ENCODE results near the gene FTO.
"Not testable (repeated sequence)": the region's sequence is repeated elsewhere in the genome, so short reads cannot be mapped to it uniquely, and the experiment has no call there.

Gene FTO

GRCh38 chr16:53832896-53833544 is 129.1 kb downstream of the FTO start:
- no peak for DNase-seq

GRCh38 chr16:53836142-53836541 is 132.2 kb downstream of the FTO start:
- no peak for DNase-seq

GRCh38 chr16:53836680-53837079 is 132.7 kb downstream of the FTO start:
- DNase-seq = no peak

GRCh38 chr16:53837426-53837825 is 133.5 kb downstream of the FTO start:
- DNase-seq = no peak

GRCh38 chr16:53839150-53839549 is 135.2 kb downstream of the FTO start:
- DNase-seq = no peak

- DNase-seq = no peak
Measured at GRCh38 chr16:53840456-53840855, 136.5 kb downstream of the FTO start.

- DNase-seq = no peak
Measured at GRCh38 chr16:53841884-53842283, 137.9 kb downstream of the FTO start.

GRCh38 chr16:53843084-53843483 is 139.1 kb downstream of the FTO start:
- no peak for DNase-seq

- no peak for DNase-seq
Measured at GRCh38 chr16:53844804-53845203, 140.8 kb downstream of the FTO start.

- DNase-seq = not testable (repeated sequence)
Measured at GRCh38 chr16:53846549-53846948, 142.6 kb downstream of the FTO start.

GRCh38 chr16:53846971-53847370 is 143.0 kb downstream of the FTO start:
- no peak for DNase-seq

- DNase-seq = no peak
Measured at GRCh38 chr16:53848277-53848942, 144.5 kb downstream of the FTO start.

- no peak for DNase-seq
Measured at GRCh38 chr16:53848950-53849349, 145.0 kb downstream of the FTO start.

- no peak for DNase-seq
Measured at GRCh38 chr16:53849585-53849984, 145.6 kb downstream of the FTO start.

GRCh38 chr16:53849994-53850393 is 146.0 kb downstream of the FTO start:
- DNase-seq = no peak

GRCh38 chr16:53852678-53853077 is 148.7 kb downstream of the FTO start:
- no peak for DNase-seq

- no peak for DNase-seq
Measured at GRCh38 chr16:53855056-53855455, 151.1 kb downstream of the FTO start.

GRCh38 chr16:53855511-53855910 is 151.6 kb downstream of the FTO start:
- no peak for DNase-seq

- no peak for DNase-seq
Measured at GRCh38 chr16:53859995-53860540, 156.1 kb downstream of the FTO start.

GRCh38 chr16:53863861-53864260 is 159.9 kb downstream of the FTO start:
- DNase-seq = no peak

- DNase-seq = no peak
Measured at GRCh38 chr16:53864819-53865493, 161.0 kb downstream of the FTO start.

- no peak for DNase-seq
Measured at GRCh38 chr16:53865494-53865863, 161.5 kb downstream of the FTO start.

- DNase-seq = no peak
Measured at GRCh38 chr16:53866520-53866919, 162.6 kb downstream of the FTO start.

GRCh38 chr16:53870831-53871230 is 166.9 kb downstream of the FTO start:
- DNase-seq = no peak
